Measurements from ENCODE around the gene PLEKHM2. TPM values are rescaled to one million over a fixed set of nuclear protein-coding genes. Genes with fewer than 3 reads are reported as not detected.

PLEKHM2 gene
- total and polyA plus RNA-seq, 2 of the 4 experiments (the other 2 are of a cell fraction): 24.7 to 48.0 TPM

DNA sequence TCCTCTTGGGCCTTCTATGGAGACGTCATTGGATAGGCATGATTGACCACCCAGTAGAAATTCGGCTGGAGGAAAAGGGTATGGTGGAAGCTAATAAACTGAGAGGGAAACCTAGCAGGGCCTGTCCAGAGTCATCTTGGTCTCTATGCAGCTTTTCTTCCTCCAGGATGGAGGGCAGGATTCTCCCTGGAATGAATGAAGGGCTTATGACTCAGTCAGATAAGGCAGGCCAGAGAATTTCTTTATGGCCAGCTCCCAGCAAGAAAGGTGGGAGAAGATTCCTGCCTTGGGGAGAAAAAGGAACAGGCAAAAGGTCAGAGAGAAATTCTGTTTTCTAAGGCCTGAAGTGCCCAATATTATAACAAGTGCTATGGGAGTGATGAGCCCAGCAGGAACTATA is 91.6 kb downstream of the PLEKHM2 start:
- no peak overlapping the region for H3K9ac ChIP-seq (ENCODE audit: low read depth, low read length)
- H3K36me3 ChIP-seq (ENCODE audit: control insufficient read depth, insufficient read depth, low read length): peaks cover 73% of the 10 kb centered on the region
- intact Hi-C loops (cut with micrococcal nuclease): no loop called here
- ChIA-PET CTCF (no interaction called here), POLR2A (ENCODE audit: unreplicated experiment) (no interaction called here)
- no peak overlapping the region for H2BK15ac ChIP-seq (ENCODE audit: low read depth, low read length)
- no peak overlapping the region for H2BK120ac ChIP-seq (ENCODE audit: low read depth, low read length)
- H3K56ac ChIP-seq (ENCODE audit: extremely low read depth, insufficient read depth, low read length): no peak overlapping the region
- DNase-seq (peak; percentile 57), ATAC-seq (ENCODE audit: low read depth) (peak; percentile 43)
- no peak overlapping the region for H2AK9ac ChIP-seq (replicated peaks; ENCODE audit: low read depth, low read length, poor library complexity)
- no peak overlapping the region for H4K91ac ChIP-seq (ENCODE audit: insufficient read depth, low read depth, low read length)
- dilution Hi-C loops (cut with HindIII; ENCODE audit: low sequenced_read_pairs, unreplicated experiment): no loop called here
- in situ Hi-C loops (cut with MboI; ENCODE audit: low sequenced_read_pairs): loop anchor here (25.0 kb wide), 1 partner anchor 412 kb away; no protein-coding TSS in a partner anchor
- H3K4ac ChIP-seq (ENCODE audit: low read depth, low read length): no peak overlapping the region
- TF ChIP-seq BHLHE40 (IDR thresholded peaks at IDR 0.05; ENCODE audit: low read depth, low read length) (no peak), RFX5 (IDR thresholded peaks at IDR 0.05; ENCODE audit: low read depth, low read length) (no peak), CHD1 (IDR thresholded peaks at IDR 0.05; ENCODE audit: low read depth, low read length) (no peak), FOS (IDR thresholded peaks at IDR 0.05; ENCODE audit: low read depth, low read length) (no peak), SMC3 (IDR thresholded peaks at IDR 0.05; ENCODE audit: low read depth, low read length) (no peak), NFE2L2 (IDR thresholded peaks at IDR 0.05; ENCODE audit: low read depth, low read length) (no peak), RCOR1 (IDR thresholded peaks at IDR 0.05; ENCODE audit: insufficient replicate concordance, low read length) (no peak), POLR2A (IDR thresholded peaks at IDR 0.05; ENCODE audit: low read depth, low read length) (no peak), MXI1 (IDR thresholded peaks at IDR 0.05; ENCODE audit: borderline replicate concordance, low read depth, low read length) (no peak), MAZ (IDR thresholded peaks at IDR 0.05; ENCODE audit: borderline replicate concordance, low read depth, low read length) (no peak), MAFK (IDR thresholded peaks at IDR 0.05; ENCODE audit: low read depth, low read length) (no peak), CEBPB (IDR thresholded peaks at IDR 0.05; ENCODE audit: low read depth, low read length) (no peak), RAD21 (IDR thresholded peaks at IDR 0.05; ENCODE audit: low read length) (no peak)
- TF ChIP-seq, protein P1, sequence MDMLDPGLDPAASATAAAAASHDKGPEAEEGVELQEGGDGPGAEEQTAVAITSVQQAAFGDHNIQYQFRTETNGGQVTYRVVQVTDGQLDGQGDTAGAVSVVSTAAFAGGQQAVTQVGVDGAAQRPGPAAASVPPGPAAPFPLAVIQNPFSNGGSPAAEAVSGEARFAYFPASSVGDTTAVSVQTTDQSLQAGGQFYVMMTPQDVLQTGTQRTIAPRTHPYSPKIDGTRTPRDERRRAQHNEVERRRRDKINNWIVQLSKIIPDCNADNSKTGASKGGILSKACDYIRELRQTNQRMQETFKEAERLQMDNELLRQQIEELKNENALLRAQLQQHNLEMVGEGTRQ (IDR thresholded peaks at IDR 0.05; ENCODE audit: low read depth, low read length): no peak
- TF ChIP-seq, protein P2, sequence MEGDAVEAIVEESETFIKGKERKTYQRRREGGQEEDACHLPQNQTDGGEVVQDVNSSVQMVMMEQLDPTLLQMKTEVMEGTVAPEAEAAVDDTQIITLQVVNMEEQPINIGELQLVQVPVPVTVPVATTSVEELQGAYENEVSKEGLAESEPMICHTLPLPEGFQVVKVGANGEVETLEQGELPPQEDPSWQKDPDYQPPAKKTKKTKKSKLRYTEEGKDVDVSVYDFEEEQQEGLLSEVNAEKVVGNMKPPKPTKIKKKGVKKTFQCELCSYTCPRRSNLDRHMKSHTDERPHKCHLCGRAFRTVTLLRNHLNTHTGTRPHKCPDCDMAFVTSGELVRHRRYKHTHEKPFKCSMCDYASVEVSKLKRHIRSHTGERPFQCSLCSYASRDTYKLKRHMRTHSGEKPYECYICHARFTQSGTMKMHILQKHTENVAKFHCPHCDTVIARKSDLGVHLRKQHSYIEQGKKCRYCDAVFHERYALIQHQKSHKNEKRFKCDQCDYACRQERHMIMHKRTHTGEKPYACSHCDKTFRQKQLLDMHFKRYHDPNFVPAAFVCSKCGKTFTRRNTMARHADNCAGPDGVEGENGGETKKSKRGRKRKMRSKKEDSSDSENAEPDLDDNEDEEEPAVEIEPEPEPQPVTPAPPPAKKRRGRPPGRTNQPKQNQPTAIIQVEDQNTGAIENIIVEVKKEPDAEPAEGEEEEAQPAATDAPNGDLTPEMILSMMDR (conservative IDR thresholded peaks at IDR 0.05; ENCODE audit: low read depth, low read length): no peak
- TF ChIP-seq, protein P3, sequence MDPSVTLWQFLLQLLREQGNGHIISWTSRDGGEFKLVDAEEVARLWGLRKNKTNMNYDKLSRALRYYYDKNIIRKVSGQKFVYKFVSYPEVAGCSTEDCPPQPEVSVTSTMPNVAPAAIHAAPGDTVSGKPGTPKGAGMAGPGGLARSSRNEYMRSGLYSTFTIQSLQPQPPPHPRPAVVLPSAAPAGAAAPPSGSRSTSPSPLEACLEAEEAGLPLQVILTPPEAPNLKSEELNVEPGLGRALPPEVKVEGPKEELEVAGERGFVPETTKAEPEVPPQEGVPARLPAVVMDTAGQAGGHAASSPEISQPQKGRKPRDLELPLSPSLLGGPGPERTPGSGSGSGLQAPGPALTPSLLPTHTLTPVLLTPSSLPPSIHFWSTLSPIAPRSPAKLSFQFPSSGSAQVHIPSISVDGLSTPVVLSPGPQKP (IDR thresholded peaks at IDR 0.05; ENCODE audit: borderline replicate concordance, low read depth, low read length): no peak
- no peak overlapping the region for H4K8ac ChIP-seq (ENCODE audit: low read depth in 2 of 2, low read length in 2 of 2)
- H3K4me2 ChIP-seq (ENCODE audit: low read depth, low read length): no peak overlapping the region
- H3K27ac ChIP-seq (ENCODE audit: insufficient read depth, low read length): no peak overlapping the region
- H3K9me1 ChIP-seq (ENCODE audit: insufficient read depth, low read length): peaks cover 8% of the 10 kb centered on the region; the same call in 1 of the 2 replicates
- no peak overlapping the region for H2BK5ac ChIP-seq (ENCODE audit: low read depth, low read length, poor library complexity, severe bottlenecking)
- H3K27me3 ChIP-seq (ENCODE audit: control insufficient read depth, insufficient read depth, low read length): no peaks in the 10 kb centered on the region
- no peak overlapping the region for H3K4me3 ChIP-seq (ENCODE audit: insufficient read depth, low read depth, low read length)
- H2AFZ ChIP-seq (replicated peaks; ENCODE audit: low read length, poor library complexity): no peak overlapping the region
- no peak overlapping the region for H2BK20ac ChIP-seq (ENCODE audit: low read depth, low read length)
- BruUV-seq (replicated peaks): no TSS peak
- peaks cover 11% of the 10 kb centered on the region for H4K20me1 ChIP-seq (ENCODE audit: insufficient read depth, low read length)
- WGBS, 2 experiments (ENCODE audit: extremely low coverage in 2 of 2, insufficient read length in 1 of 2): 100% methylated on average over 1 of the region's 2 CpGs; no CpG with 5 or more reads in 1 of the 2 experiments
- no peak overlapping the region for H4K5ac ChIP-seq (ENCODE audit: low read depth, low read length)
- H3K23ac ChIP-seq (ENCODE audit: low read depth, low read length): no peak overlapping the region
- no peaks in the 10 kb centered on the region for H3K9me3 ChIP-seq (ENCODE audit: control insufficient read depth, insufficient read depth, low read length)
- peaks cover 11 to 24% of the 10 kb centered on the region in 2 experiments; a peak in 3 of 4 replicates for H3K79me1 ChIP-seq (ENCODE audit: low read depth in 1 of 2, low read length in 2 of 2)
- no peaks in the 10 kb centered on the region for H3K4me1 ChIP-seq (ENCODE audit: control insufficient read depth, insufficient read depth, low read length)
- H2AK5ac ChIP-seq (ENCODE audit: low read depth, low read length): no peak overlapping the region
- no peak overlapping the region for H3K14ac ChIP-seq (replicated peaks; ENCODE audit: low read depth, low read length)
- H3K18ac ChIP-seq (ENCODE audit: low read depth, low read length): no peak overlapping the region

All from IMR-90 (cell line).